ENCODE data around the gene UVSSA.

UVSSA gene

GRCh38 chr4:1409079-1409478, 62.1 kb downstream of the UVSSA start:
- peak; percentile 33 for DNase-seq (ENCODE audit: low spot score)

GRCh38 chr4:1409491-1410425, 62.8 kb downstream of the UVSSA start:
- peak; percentile 47 for DNase-seq (ENCODE audit: low spot score)

- peak; percentile 51 for DNase-seq (ENCODE audit: low spot score)
Measured at GRCh38 chr4:1410491-1411325, 63.7 kb downstream of the UVSSA start.

GRCh38 chr4:1411436-1412375, 64.7 kb downstream of the UVSSA start:
- peak; percentile 54 for DNase-seq (ENCODE audit: low spot score)

- peak; percentile 37 for DNase-seq (ENCODE audit: low spot score)
Measured at GRCh38 chr4:1412376-1413203, 65.6 kb downstream of the UVSSA start.

- no peak for DNase-seq (ENCODE audit: low spot score)
Measured at GRCh38 chr4:1413204-1413663, 66.2 kb downstream of the UVSSA start.

- DNase-seq (ENCODE audit: low spot score) = peak; percentile 45
Measured at GRCh38 chr4:1413687-1414479, 66.9 kb downstream of the UVSSA start.

GRCh38 chr4:1414831-1415680, 68.0 kb downstream of the UVSSA start:
- DNase-seq (ENCODE audit: low spot score) = peak; percentile 57

- no peak for DNase-seq (ENCODE audit: low spot score)
Measured at GRCh38 chr4:1415681-1415981, 68.6 kb downstream of the UVSSA start.

GRCh38 chr4:1416051-1416947, 69.3 kb downstream of the UVSSA start:
- DNase-seq (ENCODE audit: low spot score) = peak; percentile 40

- no peak for DNase-seq (ENCODE audit: low spot score)
Measured at GRCh38 chr4:1416948-1417260, 69.9 kb downstream of the UVSSA start.

- no peak for DNase-seq (ENCODE audit: low spot score)
Measured at GRCh38 chr4:1417522-1418390, 70.7 kb downstream of the UVSSA start.

- DNase-seq (ENCODE audit: low spot score) = peak; percentile 30
Measured at GRCh38 chr4:1418494-1419285, 71.7 kb downstream of the UVSSA start.

GRCh38 chr4:1419708-1420107, 72.7 kb downstream of the UVSSA start:
- DNase-seq (ENCODE audit: low spot score) = peak; percentile 12

GRCh38 chr4:1421657-1422056, 74.6 kb downstream of the UVSSA start:
- DNase-seq (ENCODE audit: low spot score) = no peak

- no peak for DNase-seq (ENCODE audit: low spot score)
Measured at GRCh38 chr4:1427010-1427409, 80.0 kb downstream of the UVSSA start.

Measured in D341Med (cell line).